RWPE1 (cell line): ENCODE results near the gene CFAP161.
"Not testable (repeated sequence)": the region's sequence is repeated elsewhere in the genome, so short reads cannot be mapped to it uniquely, and the experiment has no call there.

Source experiments
- CTCF ChIA-PET: fragments of 350-600 bp; sonication (Branson Sonifier 250); formaldehyde crosslinking; extraction: SDS; loops from one replicate; lab custom pipeline; 2021; lab: Yijun Ruan, JAX
- POLR2A ChIA-PET: fragments of 400-600 bp; formaldehyde crosslinking; extraction: SDS; loops from one replicate; lab custom pipeline; 2020; ENCODE audit warnings: antibody characterized with exemption; ENCODE audit not compliant: low non-redundant PET; lab: Yijun Ruan, JAX
- DNase-seq: peaks from one replicate; pipeline ENCODE4 v3.0.0; 2012; ENCODE audit warnings: low spot score
- H3K27ac ChIP-seq: fragments of 450-650 bp; 2 replicates; pipeline ENCODE4 v1.5.1; 2017
- CTCF ChIP-seq: fragments of 450-650 bp; conservative IDR thresholded peaks from 2 replicates; pipeline ENCODE4 v1.5.1; 2017; ENCODE audit warnings: low read depth, mild to moderate bottlenecking

The CFAP161 gene

GRCh38 chr15:81117581-81117980, 16.5 kb upstream of the CFAP161 start:
- ChIA-PET CTCF (interaction anchor here (0.6 to 2.7 kb wide), 5 partner anchors 9 to 286 kb away, joined by 3 to 16 read pairs (median 4); no protein-coding TSS in a partner anchor), POLR2A (no interaction called here)
- H3K27ac ChIP-seq, result no peak overlapping the region
- TF ChIP-seq CTCF, result no peak
- no peak for DNase-seq

GRCh38 chr15:81118361-81118760, 15.7 kb upstream of the CFAP161 start:
- no peak for DNase-seq
- CTCF ChIA-PET, result interaction anchor here (0.7 to 0.9 kb wide), 4 partner anchors 10 to 148 kb away, joined by 3 to 4 read pairs (median 3); no protein-coding TSS in a partner anchor
- TF ChIP-seq CTCF, result no peak
- POLR2A ChIA-PET, result no interaction called here
- H3K27ac ChIP-seq, result no peak overlapping the region

GRCh38 chr15:81120069-81120468, 14.0 kb upstream of the CFAP161 start:
- ChIA-PET POLR2A (no interaction called here), CTCF (interaction anchor here (0.7 kb wide), 1 partner anchor 146 kb away, joined by 3 read pairs; no protein-coding TSS in a partner anchor)
- no peak overlapping the region for H3K27ac ChIP-seq
- DNase-seq, result no peak
- no peak for TF ChIP-seq CTCF

- CTCF ChIA-PET, result no interaction called here
- H3K27ac ChIP-seq, result no peak overlapping the region
These were observed 7.2 kb upstream of the CFAP161 start for GRCh38 chr15:81126892-81127291.

GRCh38 chr15:81141478-81141877, 7.4 kb downstream of the CFAP161 start:
- POLR2A ChIA-PET, DNase-seq, CTCF ChIA-PET, H3K27ac ChIP-seq: not testable (repeated sequence)

More at GRCh38 chr15:81126892-81127291, 7.2 kb upstream of the CFAP161 start:
- no peak for TF ChIP-seq CTCF
- POLR2A ChIA-PET, result no interaction called here
- no peak for DNase-seq

- ChIA-PET CTCF (no interaction called here), POLR2A (no interaction called here)
- TF ChIP-seq CTCF, result no peak
- H3K27ac ChIP-seq, result no peak overlapping the region
- no peak for DNase-seq
These were observed 11.9 kb downstream of the CFAP161 start for GRCh38 chr15:81146006-81146405.

GRCh38 chr15:81146466-81146865, 12.4 kb downstream of the CFAP161 start:
- POLR2A ChIA-PET, result no interaction called here
- TF ChIP-seq CTCF, result no peak
- no peak overlapping the region for H3K27ac ChIP-seq
- CTCF ChIA-PET, result interaction anchor here (0.5 kb wide), 1 partner anchor 439 kb away, joined by 3 read pairs; no protein-coding TSS in a partner anchor
- DNase-seq, result no peak
